PC-3 (cell line): ENCODE data around the gene IFT25. TPM values are rescaled to one million over a fixed set of nuclear protein-coding genes. Genes with fewer than 3 reads are reported as not detected.

ENCODE experiments used
- ATAC-seq: fragments of 200-7000 bp; cut with Tn5 transposase; 2 replicates; pipeline ENCODE4 v1.9.1; 2020; ENCODE audit warnings: mild to moderate bottlenecking, moderate library complexity
- BruUV-seq: library from RNA; stranded (reverse); fragments of 400-500 nt; replicated peaks from 2 replicates; lab custom pipeline; 2021; lab: Mats Ljungman, UMichigan
- CTCF ChIA-PET: fragments of 300-600 bp; sonication (Branson Sonifier 250); formaldehyde crosslinking; loops from one replicate; lab custom pipeline; 2022; ENCODE audit warnings: antibody characterized with exemption; lab: Charles Lee
- POLR2A ChIA-PET: fragments of 300-600 bp; sonication (Branson Sonifier 250); formaldehyde crosslinking; loops from one replicate; lab custom pipeline; 2022; ENCODE audit warnings: antibody characterized with exemption; ENCODE audit not compliant: unreplicated experiment; lab: Charles Lee
- DNase-seq: peaks from one replicate; pipeline ENCODE4 v3.0.0-alpha.2; 2015
- H2AFZ ChIP-seq: fragments of 300-600 bp; sonication (generic); 2 replicates; pipeline ENCODE4 v1.6.0; 2016; ENCODE audit warnings: antibody characterized with exemption, low read length
- H3F3A ChIP-seq: fragments of 300-600 bp; sonication (generic); one replicate; pipeline ENCODE4 v1.6.0; 2017; ENCODE audit warnings: antibody characterized with exemption, low read length, control low read depth, mild to moderate bottlenecking; ENCODE audit not compliant: unreplicated experiment
- H3K27ac ChIP-seq: fragments of 300-600 bp; sonication (generic); 2 replicates; pipeline ENCODE4 v1.5.1; 2016; ENCODE audit warnings: mild to moderate bottlenecking, low read length
- H3K27me3 ChIP-seq: fragments of 300-600 bp; sonication (generic); 2 replicates; pipeline ENCODE4 v1.6.1; 2016; ENCODE audit warnings: low read length, mixed read lengths
- H3K36me3 ChIP-seq: fragments of 300-600 bp; sonication (generic); 2 replicates; pipeline ENCODE4 v1.6.1; 2016; ENCODE audit warnings: low read depth, mixed run types, low read length, mixed read lengths
- H3K4me1 ChIP-seq: fragments of 300-600 bp; sonication (generic); 2 replicates; pipeline ENCODE4 v1.5.1; 2016; ENCODE audit warnings: low read length; ENCODE audit not compliant: insufficient read depth
- H3K4me2 ChIP-seq: fragments of 300-600 bp; sonication (generic); 2 replicates; pipeline ENCODE4 v1.6.0; 2016; ENCODE audit warnings: low read length
- H3K4me3 ChIP-seq: fragments of 300-600 bp; sonication (generic); 2 replicates; pipeline ENCODE4 v1.5.1; 2016; ENCODE audit warnings: mild to moderate bottlenecking, low read length, mixed read lengths
- H3K79me2 ChIP-seq: fragments of 300-600 bp; sonication (generic); 2 replicates; pipeline ENCODE4 v1.6.1; 2017; ENCODE audit warnings: low read length, mixed read lengths
- H3K9ac ChIP-seq: fragments of 300-600 bp; sonication (generic); 2 replicates; pipeline ENCODE4 v1.6.0; 2016; ENCODE audit warnings: mild to moderate bottlenecking, low read length
- H3K9me2 ChIP-seq: fragments of 300-600 bp; sonication (generic); replicated peaks from 2 replicates; pipeline ENCODE4 v1.6.1; 2016; ENCODE audit warnings: mixed run types, low read length, mixed read lengths
- H3K9me3 ChIP-seq: fragments of 300-600 bp; sonication (generic); 2 replicates; pipeline ENCODE4 v1.6.1; 2016; ENCODE audit warnings: low read length, mixed read lengths
- H4K20me1 ChIP-seq: fragments of 300-600 bp; sonication (generic); 2 replicates; pipeline ENCODE4 v1.6.1; 2016; ENCODE audit warnings: low read length, mixed read lengths
- EZH2 ChIP-seq: fragments of 300-600 bp; sonication (generic); IDR thresholded peaks from one replicate; pipeline ENCODE4 v1.6.1; 2017; ENCODE audit warnings: antibody characterized with exemption, mild to moderate bottlenecking, low read length; ENCODE audit not compliant: unreplicated experiment
- EZH2phosphoT487 ChIP-seq: fragments of 300-600 bp; sonication (generic); IDR thresholded peaks from 2 replicates; pipeline ENCODE4 v1.6.1; 2018; ENCODE audit warnings: mild to moderate bottlenecking, antibody characterized with exemption, low read length, borderline replicate concordance
- intact Hi-C: fragments of 100-400 bp; cut with micrococcal nuclease; formaldehyde crosslinking; loops from 2 replicates; pipeline ENCODE4 v1.9.0; 2023
- total RNA-seq: library from RNA; depleted of rRNA; stranded (reverse); fragments of >200 nt; gene quantifications from 2 replicates; pipeline ENCODE4 v1.2.3, GENCODE V29; 2014
- TF ChIP-seq, protein P1 (sequence below): fragments of 300-600 bp; sonication (generic); conservative IDR thresholded peaks from 2 replicates; pipeline ENCODE4 v1.5.1; 2017; ENCODE audit warnings: antibody characterized with exemption, low read depth, mild to moderate bottlenecking, low read length

The IFT25 gene
- total RNA-seq, 1 experiment from 2014 or later, result 66.7 TPM

DNA sequence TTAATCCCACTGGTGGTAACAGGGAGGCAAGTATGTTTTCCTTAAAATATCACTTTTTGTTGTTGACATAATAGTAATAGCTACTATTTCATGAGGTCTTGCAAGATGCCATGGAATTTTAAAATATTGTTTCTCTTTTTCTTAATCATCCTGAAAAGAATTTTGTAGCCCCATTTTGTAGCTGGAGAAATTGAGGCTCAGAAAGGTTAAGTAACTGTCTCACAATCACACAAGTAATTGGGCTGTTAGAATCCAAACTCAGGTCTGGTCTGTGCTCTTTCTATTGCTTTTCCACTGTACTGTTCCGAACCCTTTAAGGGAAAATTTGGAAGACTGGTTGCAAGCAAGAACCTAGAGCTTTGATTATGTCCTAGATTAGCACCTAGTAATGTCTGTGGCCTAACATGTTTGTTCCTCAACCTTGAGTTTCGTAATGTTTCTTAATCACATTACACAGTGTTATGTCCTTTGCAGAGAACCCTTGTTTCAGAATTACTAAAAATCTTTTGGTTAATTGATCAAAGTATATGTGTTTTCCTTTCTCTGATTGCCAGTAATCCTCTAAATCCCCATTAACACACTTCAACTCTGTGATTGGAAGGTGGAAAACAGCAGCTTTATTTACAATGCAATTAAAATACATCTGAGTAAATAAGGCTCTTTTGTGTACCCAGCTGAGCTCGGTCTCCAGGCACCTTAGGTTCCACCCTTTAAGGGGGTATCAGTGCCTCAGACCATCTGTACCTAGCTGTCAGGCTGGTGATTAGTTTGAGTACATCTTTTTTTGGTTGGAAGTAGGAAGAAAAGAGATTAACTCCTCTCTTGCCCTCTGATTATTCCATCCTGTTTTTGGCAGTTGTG lies 11.0 kb upstream of the IFT25 start:
- Histone ChIP-seq H3K4me2 (peak overlapping the region; percentile 66), H3K9ac (no peak overlapping the region), H4K20me1 (no peaks in the 10 kb centered on the region), H3K27me3 (no peaks in the 10 kb centered on the region), H3F3A (no peaks in the 10 kb centered on the region), H2AFZ (peak overlapping the region; percentile 8; the same call in 1 of the 2 replicates), H3K79me2 (peaks cover 3% of the 10 kb centered on the region; the same call in 1 of the 2 replicates), H3K4me1 (peaks cover 15% of the 10 kb centered on the region), H3K4me3 (no peak overlapping the region), H3K9me2 (no peaks in the 10 kb centered on the region), H3K9me3 (no peaks in the 10 kb centered on the region), H3K27ac (peak overlapping the region; percentile 22), H3K36me3 (peaks cover 14% of the 10 kb centered on the region)
- intact Hi-C loops, result no loop called here
- no peak for DNase-seq
- ChIA-PET POLR2A (no interaction called here), CTCF (interaction anchor here (0.6 kb wide), 1 partner anchor 98 kb away, joined by 3 read pairs; no protein-coding TSS in a partner anchor)
- peak; percentile 55 for ATAC-seq
- BruUV-seq, result no TSS peak
- TF ChIP-seq EZH2phosphoT487, result no peak

DNA sequence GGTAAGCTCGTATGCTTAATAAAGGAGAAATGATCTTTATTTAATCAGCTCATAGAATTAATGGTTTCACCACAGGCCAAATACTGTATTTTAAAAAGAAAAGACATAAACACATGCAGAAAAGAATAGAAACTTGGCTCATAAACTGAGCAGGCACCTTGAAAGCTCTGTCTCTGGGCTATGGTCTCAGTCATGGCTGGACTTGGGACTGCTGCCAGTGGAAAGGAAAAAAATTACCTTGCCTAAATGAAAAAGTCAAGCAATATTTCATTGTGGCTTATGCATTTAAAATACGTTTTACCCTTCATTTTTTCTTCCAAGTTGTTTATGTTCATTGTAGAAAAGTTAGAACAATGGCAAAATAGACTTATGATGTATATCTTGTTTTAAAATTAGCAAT lies 8.6 kb upstream of the IFT25 start:
- TF ChIP-seq EZH2, result no peak
- TF ChIP-seq EZH2phosphoT487, result no peak
- TF ChIP-seq, protein P1, sequence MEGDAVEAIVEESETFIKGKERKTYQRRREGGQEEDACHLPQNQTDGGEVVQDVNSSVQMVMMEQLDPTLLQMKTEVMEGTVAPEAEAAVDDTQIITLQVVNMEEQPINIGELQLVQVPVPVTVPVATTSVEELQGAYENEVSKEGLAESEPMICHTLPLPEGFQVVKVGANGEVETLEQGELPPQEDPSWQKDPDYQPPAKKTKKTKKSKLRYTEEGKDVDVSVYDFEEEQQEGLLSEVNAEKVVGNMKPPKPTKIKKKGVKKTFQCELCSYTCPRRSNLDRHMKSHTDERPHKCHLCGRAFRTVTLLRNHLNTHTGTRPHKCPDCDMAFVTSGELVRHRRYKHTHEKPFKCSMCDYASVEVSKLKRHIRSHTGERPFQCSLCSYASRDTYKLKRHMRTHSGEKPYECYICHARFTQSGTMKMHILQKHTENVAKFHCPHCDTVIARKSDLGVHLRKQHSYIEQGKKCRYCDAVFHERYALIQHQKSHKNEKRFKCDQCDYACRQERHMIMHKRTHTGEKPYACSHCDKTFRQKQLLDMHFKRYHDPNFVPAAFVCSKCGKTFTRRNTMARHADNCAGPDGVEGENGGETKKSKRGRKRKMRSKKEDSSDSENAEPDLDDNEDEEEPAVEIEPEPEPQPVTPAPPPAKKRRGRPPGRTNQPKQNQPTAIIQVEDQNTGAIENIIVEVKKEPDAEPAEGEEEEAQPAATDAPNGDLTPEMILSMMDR, result no peak
- Histone ChIP-seq H2AFZ (no peak overlapping the region), H3K4me1 (peaks cover 15% of the 10 kb centered on the region), H3K4me3 (no peak overlapping the region), H3K36me3 (peaks cover 6% of the 10 kb centered on the region; the same call in 1 of the 2 replicates), H3K9me2 (no peaks in the 10 kb centered on the region), H3K79me2 (peaks cover 14% of the 10 kb centered on the region), H3K27me3 (no peaks in the 10 kb centered on the region), H3K9me3 (no peaks in the 10 kb centered on the region), H3K4me2 (no peak overlapping the region), H3K27ac (no peak overlapping the region), H3K9ac (no peak overlapping the region), H3F3A (no peaks in the 10 kb centered on the region), H4K20me1 (no peaks in the 10 kb centered on the region)
- DNase-seq (no peak), ATAC-seq (no peak)
- POLR2A ChIA-PET, result no interaction called here
- CTCF ChIA-PET, result no interaction called here
- no TSS peak for BruUV-seq
- intact Hi-C loops, result no loop called here

DNA sequence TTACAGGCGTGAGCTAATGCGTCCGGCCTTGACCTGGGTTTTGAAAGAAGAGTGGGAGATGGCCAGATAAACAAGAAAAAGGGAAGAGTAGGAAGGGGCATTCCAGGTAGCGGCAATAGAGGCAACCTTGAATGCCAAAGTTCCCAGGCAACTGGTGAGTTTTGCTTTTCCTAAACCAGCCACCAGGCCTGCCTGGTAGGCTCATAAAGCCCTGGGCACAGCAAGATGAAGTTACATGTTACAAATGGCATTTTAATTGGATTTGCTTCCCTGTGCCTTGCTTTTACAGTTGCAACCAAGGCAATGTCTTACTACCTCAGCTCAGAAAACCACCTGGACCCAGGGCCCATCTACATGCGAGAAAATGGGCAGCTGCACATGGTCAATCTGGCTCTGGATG lies 6.2 kb upstream of the IFT25 start:
- Histone ChIP-seq H3K4me1 (peaks cover 19% of the 10 kb centered on the region), H3K9me2 (no peaks in the 10 kb centered on the region), H3K27me3 (no peaks in the 10 kb centered on the region), H3K27ac (no peak overlapping the region), H3K79me2 (peaks cover 39% of the 10 kb centered on the region), H3K9me3 (no peaks in the 10 kb centered on the region), H3K4me2 (no peak overlapping the region), H3K36me3 (peaks cover 3% of the 10 kb centered on the region; the same call in 1 of the 2 replicates), H2AFZ (no peak overlapping the region), H4K20me1 (no peaks in the 10 kb centered on the region), H3K4me3 (no peak overlapping the region), H3F3A (no peaks in the 10 kb centered on the region), H3K9ac (no peak overlapping the region)
- intact Hi-C loops, result no loop called here
- POLR2A ChIA-PET, result no interaction called here
- no TSS peak for BruUV-seq
- no peak for TF ChIP-seq EZH2
- no peak for DNase-seq
- ATAC-seq, result no peak
- CTCF ChIA-PET, result no interaction called here
